Breast epithelium (tissue), 3 donors: Measurements from ENCODE around the gene MACROD2.

ENCODE experiments used
- CTCF ChIP-seq, 3 donors: fragments of 450-650 bp; IDR thresholded peaks; one replicate each; pipeline ENCODE4 v1.5.1; 2016 to 2017; ENCODE audit warnings: antibody characterized with exemption in 3 of 3, mild to moderate bottlenecking in 3 of 3, moderate library complexity in 3 of 3
- POLR2A ChIP-seq: fragments of 450-650 bp; IDR thresholded peaks from one replicate; pipeline ENCODE4 v1.6.1; 2016; ENCODE audit warnings: antibody characterized with exemption, mild to moderate bottlenecking, moderate library complexity

- TF ChIP-seq CTCF (IDR thresholded peaks at IDR 0.05) (no peak), POLR2A (no peak)
Measured at GRCh38 chr20:14049111-14049510, 53.8 kb downstream of the MACROD2 start.
